Activated naive CD4-positive, alpha-beta T cell treated with anti-CD3 and anti-CD28 coated beads for 36 hours (primary cell): ENCODE results near the gene VSTM4. TPM values are rescaled to one million over a fixed set of nuclear protein-coding genes. Genes with fewer than 3 reads are reported as not detected.
A peak's percentile ranks its signal among the peaks of the same experiment; 100 is the strongest.

Experiments used
- CTCF ChIA-PET: fragments of 350-600 bp; sonication (Branson Sonifier 250); formaldehyde crosslinking; loops from one replicate; lab custom pipeline; 2021; ENCODE audit warnings: antibody characterized with exemption; lab: Charles Lee
- DNase-seq: peaks from one replicate; pipeline ENCODE4 v3.0.0-alpha.2; 2020
- H3K27ac Mint-ChIP-seq: one replicate; pipeline ENCODE4 v1.8.0; 2021; ENCODE audit warnings: mild to moderate bottlenecking, mixed read lengths
- H3K27me3 Mint-ChIP-seq: one replicate; pipeline ENCODE4 v1.8.0; 2021; ENCODE audit warnings: low read depth, mixed read lengths
- H3K36me3 Mint-ChIP-seq: one replicate; pipeline ENCODE4 v1.8.0; 2021; ENCODE audit warnings: low read depth, mixed read lengths
- H3K4me1 Mint-ChIP-seq: one replicate; pipeline ENCODE4 v1.8.0; 2021; ENCODE audit warnings: low read depth, mixed read lengths
- H3K4me3 Mint-ChIP-seq: one replicate; pipeline ENCODE4 v1.8.0; 2021; ENCODE audit warnings: mild to moderate bottlenecking, moderate library complexity, mixed read lengths
- H3K9me3 Mint-ChIP-seq: one replicate; pipeline ENCODE4 v1.8.0; 2021; ENCODE audit warnings: mixed read lengths
- intact Hi-C: fragments of 100-400 bp; cut with micrococcal nuclease; formaldehyde crosslinking; loops from one replicate; pipeline ENCODE4 v1.15.1; 2023
- total RNA-seq, 2 experiments: library from RNA; stranded (reverse); gene quantifications; one replicate each; pipeline ENCODE4 v1.2.3, GENCODE V29; 2021

VSTM4 gene
- total RNA-seq, 2 experiments from 2014 or later: not detected

DNA sequence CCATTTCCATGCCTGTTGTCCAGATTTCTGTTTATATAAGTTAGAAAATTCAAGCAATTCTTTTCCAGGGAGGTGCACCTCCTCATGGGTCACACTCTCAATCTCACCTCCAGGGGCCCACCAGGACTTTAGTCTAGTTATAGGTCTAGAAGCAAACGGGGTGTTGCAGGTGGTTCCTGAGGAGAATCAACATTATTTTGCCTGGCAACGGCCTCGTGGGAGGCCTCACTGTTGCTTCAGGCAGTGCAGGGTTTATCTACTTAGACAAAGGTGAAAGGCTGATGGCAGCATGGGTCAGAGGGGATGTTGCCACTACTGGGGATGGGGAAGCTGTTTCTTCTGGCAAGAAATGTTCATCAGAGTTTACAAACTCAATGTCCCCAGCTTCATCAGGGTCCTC lies 119.0 kb downstream of the VSTM4 start:
- CTCF ChIA-PET: no interaction called here
- DNase-seq: no peak
- Mint-ChIP-seq H3K4me1 (no peaks in the 10 kb centered on the region), H3K27me3 (peaks cover 4% of the 10 kb centered on the region), H3K4me3 (no peak overlapping the region), H3K27ac (no peak overlapping the region), H3K9me3 (no peaks in the 10 kb centered on the region), H3K36me3 (no peaks in the 10 kb centered on the region)
- intact Hi-C loops: no loop called here

- no peak for DNase-seq
- Mint-ChIP-seq H3K4me1 (no peaks in the 10 kb centered on the region), H3K27ac (no peak overlapping the region), H3K27me3 (no peaks in the 10 kb centered on the region), H3K9me3 (no peaks in the 10 kb centered on the region), H3K36me3 (no peaks in the 10 kb centered on the region), H3K4me3 (no peak overlapping the region)
- CTCF ChIA-PET: no interaction called here
- intact Hi-C loops: no loop called here
Measured at GRCh38 chr10:48993627-48994026, 121.7 kb downstream of the VSTM4 start.

- no peaks in the 10 kb centered on the region for H3K9me3 Mint-ChIP-seq
- H3K36me3 Mint-ChIP-seq: no peaks in the 10 kb centered on the region
- no peak overlapping the region for H3K27ac Mint-ChIP-seq
- intact Hi-C loops: no loop called here
- CTCF ChIA-PET: no interaction called here
- no peak overlapping the region for H3K4me3 Mint-ChIP-seq
- H3K27me3 Mint-ChIP-seq: no peaks in the 10 kb centered on the region
- H3K4me1 Mint-ChIP-seq: no peaks in the 10 kb centered on the region
- DNase-seq: no peak
Measured at GRCh38 chr10:48990226-48990625, 125.1 kb downstream of the VSTM4 start.

GRCh38 chr10:48985621-48986158 lies 129.6 kb downstream of the VSTM4 start:
- no peak for DNase-seq
- no peaks in the 10 kb centered on the region for H3K36me3 Mint-ChIP-seq
- intact Hi-C loops: no loop called here
- no peaks in the 10 kb centered on the region for H3K4me1 Mint-ChIP-seq
- no peak overlapping the region for H3K4me3 Mint-ChIP-seq
- no peaks in the 10 kb centered on the region for H3K27me3 Mint-ChIP-seq
- CTCF ChIA-PET: no interaction called here
- H3K27ac Mint-ChIP-seq: no peak overlapping the region
- H3K9me3 Mint-ChIP-seq: no peaks in the 10 kb centered on the region

- CTCF ChIA-PET: interaction anchor here (0.8 kb wide), 1 partner anchor 30 kb away, joined by 3 read pairs; no protein-coding TSS in a partner anchor
- DNase-seq: no peak
- Mint-ChIP-seq H3K9me3 (no peaks in the 10 kb centered on the region), H3K27me3 (no peaks in the 10 kb centered on the region), H3K4me1 (no peaks in the 10 kb centered on the region), H3K4me3 (no peak overlapping the region), H3K27ac (no peak overlapping the region), H3K36me3 (no peaks in the 10 kb centered on the region)
- intact Hi-C loops: loop anchor here (5.0 kb wide), 1 partner anchor 326 kb away; no protein-coding TSS in a partner anchor
Measured at GRCh38 chr10:48983648-48984351, 131.5 kb downstream of the VSTM4 start.

- CTCF ChIA-PET: interaction anchor here (0.6 kb wide), 1 partner anchor 179 kb away, joined by 3 read pairs; no protein-coding TSS in a partner anchor
- no peaks in the 10 kb centered on the region for H3K36me3 Mint-ChIP-seq
- no peaks in the 10 kb centered on the region for H3K4me1 Mint-ChIP-seq
- no peak overlapping the region for H3K27ac Mint-ChIP-seq
- no peak overlapping the region for H3K4me3 Mint-ChIP-seq
- intact Hi-C loops: loop anchor here (5.0 kb wide), 1 partner anchor 325 kb away; no protein-coding TSS in a partner anchor
- no peak for DNase-seq
- no peaks in the 10 kb centered on the region for H3K9me3 Mint-ChIP-seq
- H3K27me3 Mint-ChIP-seq: no peaks in the 10 kb centered on the region
Measured at GRCh38 chr10:48982584-48982983, 132.7 kb downstream of the VSTM4 start.

- no peaks in the 10 kb centered on the region for H3K36me3 Mint-ChIP-seq
- peak; percentile 45 for DNase-seq
- no peaks in the 10 kb centered on the region for H3K27me3 Mint-ChIP-seq
- intact Hi-C loops: loop anchor here (2.0 to 5.0 kb wide), 3 partner anchors 183 to 531 kb away; no protein-coding TSS in a partner anchor
- no peaks in the 10 kb centered on the region for H3K9me3 Mint-ChIP-seq
- H3K4me1 Mint-ChIP-seq: no peaks in the 10 kb centered on the region
- H3K27ac Mint-ChIP-seq: no peak overlapping the region
- CTCF ChIA-PET: interaction anchor here (0.6 to 0.7 kb wide), 2 partner anchors 217 to 546 kb away, joined by 3 read pairs; no protein-coding TSS in a partner anchor
- no peak overlapping the region for H3K4me3 Mint-ChIP-seq
Measured at GRCh38 chr10:48981310-48981907, 133.9 kb downstream of the VSTM4 start.

GRCh38 chr10:48978318-48978717 lies 137.0 kb downstream of the VSTM4 start:
- no peaks in the 10 kb centered on the region for H3K36me3 Mint-ChIP-seq
- no peaks in the 10 kb centered on the region for H3K4me1 Mint-ChIP-seq
- no peak for DNase-seq
- intact Hi-C loops: no loop called here
- CTCF ChIA-PET: no interaction called here
- H3K9me3 Mint-ChIP-seq: no peaks in the 10 kb centered on the region
- no peak overlapping the region for H3K4me3 Mint-ChIP-seq
- no peak overlapping the region for H3K27ac Mint-ChIP-seq
- H3K27me3 Mint-ChIP-seq: no peaks in the 10 kb centered on the region

DNA sequence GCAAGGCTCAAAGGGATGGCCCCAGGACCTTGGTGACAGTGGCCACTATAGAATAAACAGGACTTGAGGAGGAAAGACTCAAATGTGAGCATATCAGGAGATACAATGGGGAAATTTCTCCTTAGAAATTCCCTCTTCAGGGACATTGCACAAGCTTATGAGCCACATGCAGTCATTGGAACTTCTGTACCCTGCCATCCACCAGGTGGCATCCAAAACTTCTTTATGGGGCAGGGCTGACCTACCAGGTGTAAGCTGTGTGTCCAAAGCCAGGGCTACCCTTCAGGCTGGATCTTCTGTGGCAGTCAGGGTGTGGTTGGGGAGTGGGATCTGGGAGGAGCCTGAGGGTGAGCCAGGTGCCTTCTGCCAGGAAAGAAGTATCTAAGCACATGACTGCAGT lies 139.1 kb downstream of the VSTM4 start:
- no peaks in the 10 kb centered on the region for H3K36me3 Mint-ChIP-seq
- no peak overlapping the region for H3K4me3 Mint-ChIP-seq
- no peak for DNase-seq
- no peaks in the 10 kb centered on the region for H3K9me3 Mint-ChIP-seq
- H3K4me1 Mint-ChIP-seq: no peaks in the 10 kb centered on the region
- no peaks in the 10 kb centered on the region for H3K27me3 Mint-ChIP-seq
- intact Hi-C loops: no loop called here
- H3K27ac Mint-ChIP-seq: no peak overlapping the region
- CTCF ChIA-PET: interaction anchor here (0.5 kb wide), 1 partner anchor 138 kb away, joined by 3 read pairs; no protein-coding TSS in a partner anchor

GRCh38 chr10:48974510-48975156 lies 140.7 kb downstream of the VSTM4 start:
- H3K4me1 Mint-ChIP-seq: no peaks in the 10 kb centered on the region
- DNase-seq: no peak
- no peaks in the 10 kb centered on the region for H3K9me3 Mint-ChIP-seq
- H3K36me3 Mint-ChIP-seq: no peaks in the 10 kb centered on the region
- intact Hi-C loops: no loop called here
- no peaks in the 10 kb centered on the region for H3K27me3 Mint-ChIP-seq
- H3K27ac Mint-ChIP-seq: no peak overlapping the region
- CTCF ChIA-PET: no interaction called here
- no peak overlapping the region for H3K4me3 Mint-ChIP-seq

- H3K4me1 Mint-ChIP-seq: no peaks in the 10 kb centered on the region
- intact Hi-C loops: no loop called here
- CTCF ChIA-PET: no interaction called here
- no peak overlapping the region for H3K4me3 Mint-ChIP-seq
- H3K36me3 Mint-ChIP-seq: no peaks in the 10 kb centered on the region
- no peak overlapping the region for H3K27ac Mint-ChIP-seq
- no peaks in the 10 kb centered on the region for H3K27me3 Mint-ChIP-seq
- no peaks in the 10 kb centered on the region for H3K9me3 Mint-ChIP-seq
- no peak for DNase-seq
Measured at GRCh38 chr10:48973065-48973464, 142.3 kb downstream of the VSTM4 start.

GRCh38 chr10:48970654-48971053 lies 144.7 kb downstream of the VSTM4 start:
- intact Hi-C loops: no loop called here
- no peak for DNase-seq
- no peaks in the 10 kb centered on the region for H3K9me3 Mint-ChIP-seq
- no peaks in the 10 kb centered on the region for H3K36me3 Mint-ChIP-seq
- CTCF ChIA-PET: no interaction called here
- no peaks in the 10 kb centered on the region for H3K27me3 Mint-ChIP-seq
- no peak overlapping the region for H3K27ac Mint-ChIP-seq
- H3K4me1 Mint-ChIP-seq: no peaks in the 10 kb centered on the region
- H3K4me3 Mint-ChIP-seq: no peak overlapping the region
